ENCODE measurements around the gene SDK2.

Gene SDK2

DNA sequence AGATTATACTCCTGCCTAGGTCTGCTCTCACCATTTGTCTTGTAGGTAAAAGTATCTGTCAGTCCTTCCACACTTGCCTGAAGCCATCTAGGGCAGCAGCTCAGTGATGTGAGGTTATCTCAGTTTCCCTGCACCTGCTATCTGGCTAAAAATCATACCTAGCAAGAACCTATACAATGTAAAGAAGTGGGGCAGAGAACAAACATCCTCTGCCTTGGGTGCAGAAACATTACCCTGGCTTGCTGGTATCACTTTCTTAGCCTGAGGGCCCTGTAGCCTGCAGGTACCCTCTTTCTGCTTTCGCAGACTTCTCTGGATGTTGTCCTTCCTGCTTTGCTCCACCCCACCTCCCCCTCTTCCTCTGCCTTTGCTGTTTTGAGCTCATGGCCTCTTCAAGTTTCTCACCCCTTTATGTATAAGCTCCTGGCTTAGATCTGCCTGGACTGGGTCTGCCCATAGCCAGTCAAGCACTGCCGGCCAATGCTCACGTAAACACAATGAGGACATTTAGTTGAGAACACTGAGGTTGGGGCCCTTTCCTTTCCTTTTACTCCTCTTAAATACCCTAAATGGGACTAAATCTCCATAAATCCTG is 8.7 kb upstream of the SDK2 start:
- no peak for DNase-seq

DNA sequence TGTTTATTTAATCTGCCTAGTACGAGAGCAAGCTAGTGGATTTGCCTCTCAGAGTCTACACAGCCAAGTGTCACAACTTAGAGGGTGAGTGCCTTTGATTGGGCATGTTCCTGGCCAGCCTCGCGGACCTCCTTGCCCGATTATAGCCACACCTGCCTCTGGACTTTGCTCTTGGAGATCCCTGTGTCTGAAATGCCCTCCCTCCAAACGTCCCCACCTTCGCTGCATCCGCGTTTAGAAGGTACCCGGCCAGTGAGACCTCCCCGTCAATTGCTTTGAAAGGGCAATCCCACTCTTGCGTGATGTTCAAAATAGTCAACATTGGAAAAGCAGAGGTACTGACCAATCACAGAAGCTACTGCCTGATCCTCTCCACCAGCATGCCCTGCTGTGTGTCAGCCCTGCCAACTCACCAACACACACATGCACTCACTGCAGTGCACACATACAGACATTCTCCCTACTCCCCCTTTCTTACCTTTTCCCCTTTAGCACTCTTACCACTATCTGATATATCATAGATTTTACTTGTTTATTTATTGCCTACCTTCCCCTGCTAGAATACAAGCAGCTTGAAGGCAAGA is 6.5 kb upstream of the SDK2 start:
- no peak for DNase-seq

DNA sequence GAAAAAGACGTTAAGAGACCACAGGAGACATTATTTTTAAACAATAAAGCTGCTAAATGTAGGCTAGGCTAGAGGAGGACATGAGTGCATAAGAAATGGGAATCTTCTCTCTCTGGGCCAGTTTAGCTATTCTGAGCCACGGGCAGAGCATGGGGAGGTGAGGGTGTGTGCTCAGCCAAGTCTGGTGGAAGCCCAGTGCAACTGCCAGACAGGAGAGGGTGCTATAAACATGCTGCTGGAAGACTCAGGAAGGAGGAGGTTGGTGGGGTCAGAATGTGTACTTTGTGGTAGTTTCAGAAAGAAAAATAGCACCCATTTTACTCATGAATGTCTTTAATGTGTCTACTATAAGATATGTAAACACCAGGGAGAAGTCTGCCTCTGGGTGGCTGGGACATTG is 5.9 kb upstream of the SDK2 start:
- no peak for DNase-seq

DNA sequence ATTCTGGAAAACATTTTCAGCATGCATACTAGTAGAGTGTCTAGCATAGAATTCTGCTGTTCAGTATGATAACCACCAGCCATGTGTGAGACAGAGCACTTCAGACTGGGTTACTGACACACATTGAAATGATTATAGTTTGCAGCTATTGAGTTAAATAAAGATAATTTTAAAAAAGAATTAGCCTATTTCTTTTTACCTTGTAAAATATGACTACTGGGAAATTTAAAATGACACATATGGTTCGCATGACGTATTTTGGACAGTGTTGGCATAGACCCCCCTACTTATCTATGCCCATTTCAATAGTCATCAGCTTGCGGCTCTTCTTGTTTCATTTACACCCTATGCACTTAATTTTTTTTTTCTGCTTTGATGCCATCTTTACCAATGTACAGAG is 4.7 kb upstream of the SDK2 start:
- no peak for DNase-seq

DNA sequence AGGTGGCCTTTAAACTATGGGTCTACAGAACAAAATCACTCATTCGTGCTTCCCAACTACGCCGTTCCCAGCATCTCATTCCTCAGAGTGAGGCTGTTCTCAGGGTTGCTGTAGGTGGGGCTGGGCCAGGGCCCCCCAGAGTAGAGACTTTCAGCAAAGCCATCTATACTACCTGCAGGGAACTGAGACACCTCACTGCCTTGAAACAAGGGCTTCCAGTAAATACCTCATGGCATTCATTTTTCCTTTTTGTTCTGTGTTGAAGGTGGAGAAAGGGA is 4.2 kb upstream of the SDK2 start:
- no peak for DNase-seq

DNA sequence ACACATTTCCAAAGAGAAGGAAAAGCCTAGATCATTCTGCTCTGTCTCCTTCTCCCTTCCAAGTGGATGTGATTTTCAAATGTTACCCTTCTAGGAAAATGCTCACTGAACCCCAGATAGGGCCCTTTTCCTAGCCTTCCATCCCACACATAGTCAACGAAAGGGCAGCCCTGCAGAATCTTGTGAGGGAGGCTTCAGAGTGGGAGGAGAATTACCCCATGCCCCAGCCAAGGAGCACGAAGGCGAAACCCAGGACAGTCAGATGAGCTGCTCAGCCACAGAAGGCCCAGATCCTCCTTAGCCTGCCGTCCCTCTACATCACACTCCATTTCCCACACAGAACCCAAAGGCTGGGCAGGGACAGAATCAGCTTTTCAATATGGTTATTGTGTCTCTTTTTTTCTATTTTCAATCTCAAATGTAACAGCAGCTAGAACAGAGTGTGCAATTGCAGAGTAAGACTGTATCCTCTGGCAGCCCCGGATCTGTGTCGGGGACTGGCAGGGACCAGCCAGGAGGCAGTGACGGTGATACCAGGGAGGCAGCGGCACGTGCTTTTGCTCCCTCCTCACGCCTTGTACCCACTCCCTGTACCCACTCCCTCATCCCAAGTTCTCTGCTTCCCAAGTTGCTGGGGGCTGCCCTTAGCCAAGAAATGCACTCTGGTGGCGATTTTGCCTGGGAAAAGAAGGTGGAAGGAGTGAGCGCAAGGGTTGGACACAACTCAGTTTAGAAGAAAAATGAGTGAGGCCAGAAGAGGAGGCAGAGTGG is 3.7 kb upstream of the SDK2 start:
- DNase-seq: no peak

DNA sequence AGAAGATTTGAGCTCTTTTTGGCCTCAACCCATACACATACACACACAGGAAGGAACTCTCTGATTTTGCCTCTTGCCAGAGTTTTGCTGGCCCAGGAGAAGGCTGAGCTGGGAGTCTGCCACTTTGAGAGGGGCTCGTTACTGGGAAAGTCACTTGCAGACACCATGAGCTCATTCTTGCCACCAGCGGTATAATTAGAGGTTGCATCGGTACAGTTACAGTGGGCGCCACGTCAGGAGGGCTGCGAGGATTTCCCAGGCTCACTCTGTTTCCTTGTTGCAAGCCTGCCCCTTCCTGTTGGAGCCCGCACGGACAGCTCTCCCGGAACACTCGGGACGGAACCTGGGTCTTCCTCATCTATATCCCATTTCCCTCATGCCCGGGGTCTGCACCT is 3.1 kb upstream of the SDK2 start:
- no peak for DNase-seq

DNA sequence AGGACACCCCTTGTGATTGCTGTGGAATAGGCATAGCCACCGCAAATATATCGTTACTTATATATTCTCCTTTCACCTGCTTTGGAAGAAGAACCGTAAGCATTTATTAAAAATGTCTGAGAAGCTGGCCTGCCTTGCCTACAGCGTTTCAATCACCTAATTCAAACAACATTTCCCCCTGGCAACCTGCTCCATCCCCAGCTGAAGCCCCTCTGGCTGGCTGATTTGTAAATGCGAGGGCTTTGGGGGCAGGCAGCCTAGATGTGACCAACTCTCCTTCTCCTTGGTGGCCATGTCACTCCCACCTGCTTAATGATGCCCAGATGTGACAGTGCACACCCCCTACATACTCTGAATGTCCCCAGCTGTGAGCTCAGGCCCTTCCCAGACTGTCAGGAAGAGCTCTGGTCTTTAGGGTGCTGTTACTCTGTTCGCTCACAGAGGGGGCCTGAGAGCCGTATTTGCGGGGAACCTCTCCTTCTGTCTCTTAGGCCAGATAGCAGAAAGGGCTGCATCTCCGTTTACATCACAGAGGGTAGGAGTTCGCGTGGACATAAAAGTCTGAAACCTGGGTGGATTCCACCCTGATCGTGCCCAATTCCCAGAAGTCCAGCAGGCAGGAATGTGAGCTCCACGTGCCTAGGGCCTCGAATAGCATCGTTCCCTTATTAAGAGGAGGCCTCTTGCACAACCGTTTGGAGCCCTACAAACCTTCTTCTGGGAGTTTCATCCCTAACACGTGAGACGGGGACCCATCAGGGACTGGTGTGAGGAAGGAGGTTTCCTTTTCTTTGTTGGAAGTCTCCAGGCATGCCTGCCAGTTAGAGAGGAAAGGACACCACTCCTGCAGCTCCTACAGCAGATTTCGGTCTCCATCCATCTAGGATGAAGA is 2.4 kb upstream of the SDK2 start:
- DNase-seq: no peak

DNA sequence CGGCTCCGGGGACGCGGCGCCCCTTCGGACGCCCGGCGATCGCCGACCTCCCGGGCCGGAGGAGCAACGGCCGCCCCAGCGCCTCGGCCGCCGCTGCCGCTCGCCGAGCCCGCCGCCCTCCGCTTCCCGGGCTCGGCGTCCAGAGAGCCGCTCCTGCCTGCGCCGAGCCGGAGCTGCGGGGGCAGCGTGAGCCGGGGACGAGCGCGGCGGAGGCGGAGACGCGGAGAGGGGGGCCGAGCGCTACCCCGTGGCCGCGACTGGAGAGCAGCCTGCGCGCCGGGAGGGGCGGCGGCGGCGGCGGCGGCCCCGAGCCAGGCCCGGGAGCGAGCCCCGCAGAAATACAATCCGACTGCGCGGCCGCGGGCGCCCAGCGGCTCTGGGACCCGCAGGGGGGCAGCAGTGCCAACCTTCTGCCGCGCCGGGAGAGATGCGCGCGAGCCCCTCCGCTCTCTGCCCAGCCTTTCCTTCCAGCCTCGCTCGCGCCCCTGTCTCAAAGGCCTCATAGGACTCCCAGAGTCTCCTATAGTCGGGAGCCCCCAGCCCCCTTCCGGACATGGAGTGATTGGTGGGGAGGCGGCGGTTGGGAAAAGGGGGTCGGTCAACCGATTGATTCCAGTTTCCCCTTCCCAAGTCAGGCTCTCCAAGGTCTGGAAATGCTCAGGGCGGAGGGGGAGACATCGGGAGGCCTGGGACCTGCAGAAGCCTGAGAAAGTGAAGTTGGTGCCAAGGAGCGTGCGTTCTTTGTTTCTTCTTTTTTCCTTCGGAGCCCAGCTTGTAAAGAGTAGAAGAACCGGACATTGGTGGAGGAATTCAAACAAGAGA is 1.0 kb upstream of the SDK2 start:
- DNase-seq: no peak

DNA sequence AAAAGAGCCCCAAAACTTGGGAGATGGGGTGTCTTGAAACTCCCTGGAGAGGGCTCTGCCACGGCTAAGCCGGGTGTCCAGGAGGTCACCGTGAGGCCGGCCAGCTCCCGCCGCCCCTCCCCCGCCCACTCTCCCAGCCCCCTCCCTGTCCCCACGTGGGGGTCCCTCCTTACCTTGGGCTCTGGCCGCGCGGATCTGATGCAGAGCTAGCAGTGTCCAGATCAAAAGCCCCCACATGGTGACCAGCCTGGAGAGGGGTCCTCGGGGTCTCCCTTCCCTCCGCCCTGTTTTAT is 447 bp downstream of the SDK2 start:
- DNase-seq: no peak

DNA sequence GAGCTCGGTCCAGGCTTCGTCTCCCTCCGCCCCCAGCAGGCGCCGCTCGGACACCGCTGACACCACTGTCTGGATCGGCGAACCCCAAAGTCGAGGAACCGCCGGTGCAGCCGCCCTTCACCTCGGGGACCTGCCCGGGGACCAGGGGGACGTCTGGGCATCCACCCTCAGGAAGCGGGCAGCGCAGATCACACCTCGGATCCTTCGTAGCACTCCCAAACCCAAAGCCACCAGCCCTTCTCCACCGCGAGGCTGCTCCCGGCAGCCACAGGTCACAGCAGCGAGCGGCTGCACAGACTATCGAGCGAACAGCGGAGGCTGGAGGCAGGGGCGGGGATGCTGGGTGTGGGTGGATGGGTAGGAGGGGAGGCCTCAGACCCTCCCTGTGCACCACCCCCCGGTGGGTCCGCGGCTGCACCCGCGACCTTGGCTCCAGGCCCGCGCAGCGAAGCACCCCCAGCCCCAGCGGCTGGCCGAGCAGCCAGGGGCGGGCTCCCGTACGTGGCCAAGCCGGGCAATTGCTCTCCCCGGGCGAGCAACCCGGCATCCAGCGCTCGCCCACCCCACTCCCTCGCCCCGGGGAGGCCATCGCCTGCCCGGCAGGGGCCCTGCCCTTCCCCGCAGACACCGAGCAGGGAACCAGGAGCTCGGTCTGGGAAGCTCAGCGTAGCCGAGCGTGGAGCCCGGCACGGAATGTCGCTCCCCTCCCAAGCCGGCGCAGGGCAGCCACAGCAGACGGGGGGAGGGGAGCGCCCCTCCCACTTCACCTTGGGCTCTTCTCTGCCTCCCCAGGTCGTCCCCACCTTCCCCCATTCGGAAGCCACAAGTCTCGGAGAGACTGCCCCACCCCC is 1.0 kb downstream of the SDK2 start:
- DNase-seq: no peak

DNA sequence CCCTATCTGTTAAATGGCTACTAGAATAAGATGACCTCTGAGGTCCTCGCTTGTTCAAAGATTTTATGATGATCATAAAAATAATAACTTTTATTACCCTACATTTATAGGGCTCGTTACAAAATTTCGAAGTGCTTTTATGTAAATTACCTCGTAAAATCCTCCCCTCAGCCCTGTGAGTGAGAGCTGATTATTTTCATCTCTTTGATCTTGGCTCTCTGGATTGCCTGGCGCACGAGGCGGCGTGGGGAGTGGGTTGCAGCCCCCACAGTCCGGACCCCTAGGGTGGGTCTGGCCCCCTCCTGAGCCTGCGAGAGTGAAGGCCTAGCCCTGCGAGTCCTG is 1.6 kb downstream of the SDK2 start:
- no peak for DNase-seq

DNA sequence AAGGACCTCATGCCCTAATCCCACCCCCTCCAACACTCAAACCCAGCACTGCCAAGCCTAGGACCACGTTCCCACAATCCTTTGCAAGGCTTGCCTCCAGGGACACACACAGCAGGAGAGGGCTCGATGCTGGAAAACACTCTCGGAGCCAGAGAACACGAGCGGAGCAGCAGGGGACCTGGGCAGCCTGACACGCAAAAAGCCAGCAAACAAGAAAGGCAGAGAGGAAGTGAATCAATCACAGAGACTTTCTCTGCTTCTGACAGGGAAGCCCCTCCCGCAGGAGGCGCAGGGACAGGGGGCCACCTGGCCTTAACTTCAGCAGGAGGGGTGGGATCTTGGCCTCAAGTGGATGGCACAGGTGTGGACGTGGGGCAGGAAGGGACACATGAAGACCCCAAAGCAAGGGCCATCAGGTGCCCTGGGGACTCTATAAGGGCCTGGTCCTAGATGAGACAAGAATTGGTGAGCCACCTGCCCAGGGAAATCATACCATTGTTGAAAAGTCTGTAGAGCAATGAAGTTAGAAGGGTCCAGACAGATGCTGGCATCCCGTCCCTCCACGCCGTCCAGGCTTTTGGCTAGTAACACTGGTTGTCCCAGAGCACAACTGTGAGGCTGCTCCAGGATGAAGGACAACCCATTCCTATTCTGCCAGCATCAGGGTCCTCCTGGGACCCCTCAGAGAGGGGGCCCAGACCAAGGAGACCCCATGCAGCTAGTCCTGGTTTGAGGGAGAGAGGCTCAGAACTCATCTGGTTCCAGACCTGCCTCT is 2.2 kb downstream of the SDK2 start:
- DNase-seq: no peak

DNA sequence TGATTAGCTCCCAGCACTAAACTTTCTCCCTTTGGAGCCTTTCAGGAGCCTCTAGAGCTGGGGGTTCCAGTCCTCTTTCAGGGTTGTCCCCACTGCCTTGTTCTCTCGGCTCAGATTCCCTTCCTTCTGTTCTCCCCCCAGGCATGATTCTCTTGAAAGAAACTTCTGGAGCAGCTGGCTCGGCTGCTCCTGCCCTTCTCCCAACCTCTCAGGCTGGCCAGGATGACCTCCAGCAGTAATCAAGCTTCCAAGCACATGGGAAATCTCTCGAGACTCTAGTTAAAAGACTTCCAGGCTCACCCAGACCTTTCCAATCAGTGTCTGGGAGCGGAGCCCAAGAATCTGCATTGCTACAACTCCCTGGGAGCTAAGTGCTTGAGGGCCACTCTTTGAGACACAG is 3.6 kb downstream of the SDK2 start:
- no peak for DNase-seq

DNA sequence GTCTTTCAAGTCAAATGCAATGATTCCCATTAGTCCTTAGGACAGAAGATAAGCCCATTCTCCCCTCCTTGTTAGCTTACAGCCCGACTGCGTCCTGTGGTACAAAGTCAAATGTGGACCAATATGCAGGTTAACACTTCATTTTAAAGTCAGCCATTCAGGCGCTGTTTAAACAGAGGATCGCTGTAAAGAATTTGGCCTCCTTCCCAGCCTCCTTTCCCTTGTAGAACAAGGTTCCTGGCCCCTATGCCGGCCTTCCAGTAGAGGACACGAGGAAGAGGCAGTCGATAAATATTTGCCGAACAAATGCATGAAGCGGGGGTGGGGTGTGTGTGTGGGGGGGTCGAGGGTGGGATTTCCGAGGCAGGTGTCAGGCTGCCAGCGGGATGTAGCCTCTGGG is 4.3 kb downstream of the SDK2 start:
- no peak for DNase-seq

DNA sequence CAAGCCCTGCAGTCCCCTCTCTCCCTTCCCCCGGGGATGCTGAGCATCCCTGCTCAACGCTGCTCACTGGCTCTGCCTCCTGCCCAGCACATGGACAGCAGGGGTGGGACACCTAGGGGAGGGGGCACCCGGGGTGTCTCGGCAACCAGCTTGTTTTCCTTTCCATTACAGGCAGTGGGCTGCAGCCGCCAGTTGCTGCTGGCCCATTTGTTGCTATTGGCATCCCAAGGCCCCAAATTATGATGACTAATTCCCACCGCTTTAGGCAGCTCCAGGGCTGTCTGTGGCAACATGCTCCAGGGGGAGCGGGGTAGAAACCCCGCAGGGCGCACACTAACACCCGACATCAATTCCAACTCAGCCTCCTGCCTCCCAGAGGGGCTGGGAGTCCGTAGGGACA is 4.9 kb downstream of the SDK2 start:
- no peak for DNase-seq

DNA sequence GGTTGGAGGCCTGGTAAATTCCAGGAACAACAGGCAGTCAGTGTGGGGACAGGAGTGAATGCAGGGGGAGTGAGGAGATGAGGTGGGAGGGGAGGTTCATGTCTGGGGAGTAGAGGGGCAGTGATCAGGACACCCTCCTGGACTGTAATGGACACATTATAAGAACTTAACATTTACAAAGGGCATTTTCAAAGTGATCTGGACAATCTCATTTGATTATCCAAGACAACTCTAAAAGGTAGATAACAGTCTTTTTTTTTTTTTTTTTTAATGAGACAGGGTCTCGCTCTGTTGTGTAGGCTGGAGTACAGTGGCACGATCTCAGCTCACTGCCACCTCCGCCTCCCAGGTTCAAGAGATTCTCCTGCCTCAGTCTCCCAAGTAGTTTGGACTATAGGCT is 5.7 kb downstream of the SDK2 start:
- DNase-seq: no peak

DNA sequence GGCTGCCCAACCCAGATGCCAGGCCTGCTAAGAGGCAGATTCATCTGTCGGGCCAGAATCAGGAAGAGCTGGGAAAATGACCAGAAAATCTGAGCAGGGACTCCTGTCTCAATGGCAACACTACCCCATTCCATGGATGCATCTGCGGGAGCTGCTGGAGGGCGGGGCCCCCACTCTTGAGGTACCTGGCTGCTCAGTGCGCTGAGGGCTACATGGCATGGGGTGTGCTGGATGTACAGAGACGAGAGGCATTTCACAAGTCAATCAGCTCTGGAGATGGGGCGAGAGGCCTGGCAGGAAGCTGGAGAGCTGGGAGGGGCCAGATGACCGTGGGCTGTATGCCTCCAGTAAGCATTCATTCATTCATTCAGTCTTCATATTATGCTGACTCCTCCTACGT is 6.4 kb downstream of the SDK2 start:
- no peak for DNase-seq

DNA sequence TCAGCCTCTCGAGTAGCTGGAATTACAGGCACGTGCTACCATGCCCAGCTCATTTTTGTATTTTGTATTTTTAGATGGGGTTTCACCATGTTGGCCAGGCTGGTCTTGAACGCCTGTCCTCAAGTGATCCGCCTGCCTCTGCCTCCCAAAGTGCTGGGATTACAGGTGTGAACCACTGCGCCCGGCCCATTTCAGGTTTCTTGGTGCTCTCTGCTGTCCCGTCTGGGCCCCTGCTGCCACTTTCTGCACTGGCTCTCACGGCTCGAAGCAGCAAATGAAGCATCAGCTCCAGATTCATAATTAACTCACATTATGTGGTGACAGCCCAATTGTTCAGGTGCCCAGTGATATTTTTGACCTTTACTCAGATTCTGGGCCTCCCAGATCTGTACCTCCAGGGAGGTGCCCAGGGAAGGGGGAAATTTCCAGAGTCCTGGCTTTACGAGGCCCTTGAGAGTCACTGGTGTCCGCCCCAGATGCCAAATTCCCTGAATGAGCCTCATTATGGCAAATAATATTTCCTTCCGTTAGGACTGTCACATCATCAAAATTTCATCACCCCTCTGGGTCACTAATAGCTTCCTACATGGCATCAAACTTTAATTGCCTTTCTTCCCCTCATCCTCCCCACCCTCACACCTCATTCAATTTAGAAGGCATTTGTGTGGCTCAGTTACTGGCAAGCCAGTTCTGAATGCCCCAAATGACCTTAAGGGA is 9.0 kb downstream of the SDK2 start:
- DNase-seq: no peak

DNA sequence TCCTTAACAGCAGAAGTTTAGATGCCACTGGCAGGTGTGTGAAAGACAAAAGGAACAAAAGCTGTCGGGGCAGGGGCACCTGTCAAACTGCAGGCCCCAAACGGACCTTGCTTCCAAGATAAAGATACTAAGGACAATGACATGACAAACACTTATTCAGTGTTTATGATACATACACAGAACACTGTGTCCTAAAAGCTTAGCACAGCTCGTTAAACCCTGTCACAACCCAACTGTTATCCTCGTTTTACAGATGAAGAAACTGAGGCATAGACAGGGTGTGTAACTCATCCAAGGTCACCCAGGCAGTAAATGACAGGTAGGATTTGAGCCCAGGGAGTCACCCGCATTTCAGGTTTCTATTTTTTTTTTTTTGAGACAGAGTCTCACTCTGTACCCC is 9.6 kb downstream of the SDK2 start:
- no peak for DNase-seq

DNA sequence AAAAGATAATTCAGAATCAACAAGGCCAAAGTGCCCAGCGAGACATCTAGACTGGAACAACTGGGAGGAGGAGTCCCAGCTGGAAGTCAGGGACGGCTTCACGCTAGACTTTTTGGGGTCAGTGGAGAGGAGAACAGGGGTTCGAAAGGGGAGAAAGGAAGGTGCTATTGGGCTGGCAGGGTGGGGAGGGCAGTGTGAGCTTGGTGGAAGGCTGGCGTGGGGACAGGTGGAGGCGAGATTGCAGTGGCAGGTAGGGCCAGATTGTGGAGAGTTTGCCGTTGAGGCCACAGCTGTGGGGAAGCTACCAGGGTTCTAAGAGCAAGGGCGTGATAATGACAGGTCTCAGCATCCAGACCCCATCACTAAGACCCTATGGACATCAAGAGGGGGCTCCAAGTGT is 10.5 kb downstream of the SDK2 start:
- no peak for DNase-seq
